ENCODE measurements around the gene SLC17A6. TPM values are rescaled to one million over a fixed set of nuclear protein-coding genes. Genes with fewer than 3 reads are reported as not detected.

SLC17A6 gene
- total RNA-seq, 2 donors from 2014 or later = not detected

GRCh38 chr11:22371160-22371559 lies 33.0 kb downstream of the SLC17A6 start:
- no peak for ATAC-seq
- intact Hi-C loops (cut with DNase I, micrococcal nuclease) = no loop called here
- DNase-seq = no peak

DNA sequence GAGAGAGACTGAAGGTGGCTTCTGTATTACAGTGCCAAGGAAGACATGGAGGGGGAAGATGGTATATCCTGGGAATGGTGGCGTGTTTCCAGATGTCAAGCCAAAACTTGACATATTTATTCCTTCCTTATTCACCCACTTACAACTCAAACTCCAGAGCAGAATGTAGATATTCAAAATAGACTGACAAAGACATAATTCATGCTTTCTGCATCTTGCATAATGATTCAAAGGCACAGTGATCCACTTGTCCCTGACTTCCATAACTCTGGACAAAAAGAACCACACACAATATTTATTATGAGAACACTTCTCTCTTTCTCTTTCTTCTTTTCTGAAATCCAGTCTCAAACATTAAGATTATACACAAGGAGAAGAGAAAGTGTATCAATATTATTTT lies 48.9 kb downstream of the SLC17A6 start:
- DNase-seq = no peak
- intact Hi-C loops (cut with DNase I, micrococcal nuclease) = no loop called here
- no peak for ATAC-seq

DNA sequence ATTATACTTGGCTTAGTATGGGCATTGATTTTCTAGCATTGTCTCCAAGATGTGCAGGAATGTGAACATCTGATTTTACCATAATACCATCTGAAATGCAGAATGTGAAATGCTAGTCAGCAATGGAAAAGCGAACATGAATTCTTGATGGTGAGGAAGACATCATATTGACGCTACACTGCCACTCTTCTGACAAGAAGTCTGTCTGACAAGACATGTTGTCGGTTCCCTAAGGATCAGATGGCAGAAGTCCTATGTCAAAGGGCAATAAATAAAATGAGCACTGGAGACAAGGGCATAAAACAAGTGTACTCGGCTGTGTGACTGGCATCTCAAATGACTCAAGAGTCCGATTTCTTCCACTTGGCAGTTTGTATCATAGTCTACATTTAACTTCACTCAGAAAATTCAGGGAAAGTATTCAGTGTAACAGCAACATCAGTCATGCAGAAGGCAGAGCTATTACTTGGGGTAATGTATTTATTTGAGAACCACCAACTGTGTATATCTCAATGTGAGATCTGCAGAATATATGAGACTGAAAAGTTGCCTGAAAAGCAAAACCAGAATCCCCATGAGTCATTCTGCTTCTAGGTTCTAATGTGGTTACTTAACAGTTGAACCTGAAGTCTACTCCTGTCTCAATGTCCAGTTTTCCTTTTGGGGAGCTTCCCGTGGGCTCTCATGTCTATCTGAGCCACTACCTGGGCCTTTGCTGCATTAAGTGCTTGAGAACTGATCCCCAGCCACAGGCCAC lies 51.5 kb downstream of the SLC17A6 start:
- ATAC-seq = no peak
- no peak for DNase-seq
- intact Hi-C loops (cut with DNase I, micrococcal nuclease) = no loop called here

GRCh38 chr11:22390283-22390655 lies 52.1 kb downstream of the SLC17A6 start:
- DNase-seq (no peak), ATAC-seq (no peak)
- intact Hi-C loops (cut with DNase I, micrococcal nuclease) = no loop called here

GRCh38 chr11:22392561-22392960 lies 54.4 kb downstream of the SLC17A6 start:
- no peak for DNase-seq
- intact Hi-C loops (cut with DNase I, micrococcal nuclease) = no loop called here
- no peak for ATAC-seq

- intact Hi-C loops (cut with DNase I, micrococcal nuclease) = no loop called here
- ATAC-seq (no peak), DNase-seq (no peak)
Observed at GRCh38 chr11:22405377-22405776, 67.2 kb downstream of the SLC17A6 start.

DNA sequence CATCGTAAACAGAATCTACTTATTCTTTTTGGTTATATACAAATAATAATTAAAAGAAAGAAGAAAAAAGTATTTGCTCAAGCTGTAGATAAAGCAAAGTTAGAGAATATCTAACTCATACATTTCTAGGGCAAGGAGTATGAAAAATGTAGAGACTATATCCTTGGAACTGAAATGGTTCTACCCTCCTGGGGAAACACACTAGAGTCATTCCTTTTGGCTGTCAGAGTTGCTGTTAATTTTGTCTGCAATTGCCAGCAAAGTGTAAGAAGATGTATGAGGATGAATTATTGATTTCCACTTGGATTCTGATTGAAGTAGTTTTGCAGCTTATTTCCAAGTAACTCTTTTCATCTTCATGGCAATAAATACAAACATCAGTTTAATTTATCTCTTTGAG lies 69.1 kb downstream of the SLC17A6 start:
- ATAC-seq (no peak), DNase-seq (no peak)
- intact Hi-C loops (cut with DNase I, micrococcal nuclease) = no loop called here

- DNase-seq = no peak
- intact Hi-C loops (cut with DNase I, micrococcal nuclease) = no loop called here
- no peak for ATAC-seq
Observed at GRCh38 chr11:22407921-22408320, 69.7 kb downstream of the SLC17A6 start.

DNA sequence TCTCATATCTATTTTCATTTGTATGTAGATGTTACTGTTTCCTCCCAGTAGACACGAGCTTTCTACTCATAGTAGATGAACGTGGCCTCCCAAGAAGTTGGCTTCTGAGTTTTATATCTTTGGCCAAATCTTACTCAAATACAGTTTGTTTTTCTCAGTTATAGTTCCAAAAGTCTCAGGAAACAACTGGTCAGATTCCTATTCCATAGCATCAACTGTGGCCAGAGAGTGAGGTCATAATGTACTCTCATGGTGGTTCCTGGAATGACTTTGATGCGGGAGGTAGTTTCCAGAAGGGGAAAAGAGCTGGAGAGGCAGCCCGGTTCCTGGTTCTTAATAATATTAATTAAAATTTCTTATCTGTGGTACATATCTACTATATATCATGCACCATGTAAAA lies 77.3 kb downstream of the SLC17A6 start:
- DNase-seq = no peak
- intact Hi-C loops (cut with DNase I, micrococcal nuclease) = no loop called here
- ATAC-seq = no peak

- ATAC-seq (no peak), DNase-seq (no peak)
- intact Hi-C loops (cut with DNase I, micrococcal nuclease) = no loop called here
Observed at GRCh38 chr11:22416462-22416861, 78.3 kb downstream of the SLC17A6 start.

DNA sequence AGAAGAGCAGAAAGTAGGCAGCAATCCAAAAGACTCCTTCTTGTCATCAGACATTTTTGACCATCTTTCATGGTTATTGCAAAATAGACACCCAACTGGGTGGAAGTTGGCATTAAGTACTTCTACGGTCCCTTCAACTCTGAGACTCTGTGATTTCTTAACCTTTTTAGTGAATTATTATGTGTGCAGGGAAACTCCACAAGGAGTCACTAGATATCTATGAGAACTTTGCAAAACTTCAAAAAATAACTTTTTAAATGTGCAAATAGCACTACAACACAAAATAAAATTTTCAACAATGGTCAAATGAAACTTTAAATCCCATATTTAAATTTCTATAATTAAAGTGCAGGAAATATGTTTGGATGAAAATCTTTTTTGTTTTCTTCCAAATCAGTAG lies 88.7 kb downstream of the SLC17A6 start:
- DNase-seq = no peak
- intact Hi-C loops (cut with DNase I, micrococcal nuclease) = no loop called here
- no peak for ATAC-seq

Other genes with a start within 250 kb of the SLC17A6 start
- 10 to 100 TPM; 11.2 to 12.0 TPM for gene ANO5, start 145.3 kb upstream of the SLC17A6 start, total RNA-seq